Psoas muscle (tissue), 8 donors: Measurements from ENCODE around the gene NAA16. TPM values are rescaled to one million over a fixed set of nuclear protein-coding genes. Genes with fewer than 3 reads are reported as not detected.
A peak's percentile ranks its signal among the peaks of the same experiment; 100 is the strongest.

Experiments
- ATAC-seq, 4 donors: fragments of 200-7000 bp; cut with Tn5 transposase; one replicate each; pipeline ENCODE4 v1.9.1; 2020; ENCODE audit warnings: moderate library complexity in 3 of 4, mild to moderate bottlenecking in 2 of 4
- DNase-seq, 2 donors: peaks; one replicate each; pipeline ENCODE4 v3.0.0-alpha.2; 2020
- H3K27ac ChIP-seq: fragments of 200-600 bp; one replicate; pipeline ENCODE4 v1.8.0; 2022
- H3K27me3 ChIP-seq, 3 donors: fragments of 200-600 bp in 1 of 3; one replicate each; pipeline versions ENCODE4 v1.6.1 to v1.8.0; 2013 to 2022; ENCODE audit warnings: low read length in 2 of 3, mild to moderate bottlenecking in 2 of 3, moderate library complexity in 1 of 3; ENCODE audit not compliant: insufficient read depth in 3 of 3
- H3K36me3 ChIP-seq, 2 donors: fragments of 200-600 bp in 1 of 2; one replicate each; pipeline versions ENCODE4 v1.6.1 to v1.8.0; 2013 to 2022; ENCODE audit warnings: low read depth in 1 of 2, mild to moderate bottlenecking in 1 of 2, moderate library complexity in 1 of 2; ENCODE audit not compliant: insufficient read depth in 1 of 2
- H3K4me1 ChIP-seq: fragments of 200-600 bp; one replicate; pipeline ENCODE4 v1.8.0; 2022
- H3K4me3 ChIP-seq: fragments of 200-600 bp; one replicate; pipeline ENCODE4 v1.8.0; 2022; ENCODE audit warnings: mild to moderate bottlenecking
- H3K9me3 ChIP-seq: fragments of 200-600 bp; one replicate; pipeline ENCODE4 v1.8.0; 2022
- CTCF ChIP-seq: fragments of 200-600 bp; IDR thresholded peaks from one replicate; pipeline ENCODE4 v1.8.0; 2022; ENCODE audit warnings: antibody characterized with exemption
- WGBS, 3 donors: extraction: QIAGEN DNeasy Blood & Tissue Kit; methylation state at CpG; one replicate each; pipeline versions ENCODE4 v1.1.6 to v1.1.7; 2013; 5-methylcytosine and 5-hydroxymethylcytosine counted together
- intact Hi-C, 2 donors: fragments of 100-400 bp; cut with DNase I; formaldehyde crosslinking; loops; one replicate each; pipeline versions ENCODE4 v1.11.0 to v1.14.2; 2022
- polyA plus RNA-seq, 3 donors: library from polyadenylated mRNA; stranded (reverse); fragments of 200-250 nt; gene quantifications; one replicate each; pipeline ENCODE4 v1.2.3, GENCODE V29; 2013
- total RNA-seq, 4 donors: library from RNA; stranded (reverse); fragmentation: NEBNext Ultra II Directional in 2 of 4; extraction: Animal tissue kit (Norgen Biotek cat#: 25700) in 2 of 4; gene quantifications; one replicate each; pipeline versions ENCODE4 v1.2.1 to v1.2.4, GENCODE V29; 2021 to 2023
- donor health status: healthy with polysubstance abuse.
- donor health status: DM: no; HTN: no; CAD: no; lungs with moderate emphysema.
- donor health status: Bipolar disorder and iron deficiency.
- donor health status: healthy.
- donor health status: DM: yes; HTN: yes; CAD: no.
- donor health status: DM: no; HTN: no; CAD: no.
- donor health status: DM: no; HTN: no; CAD: no.
- donor health status: DM: yes; HTN: yes; CAD: no.

Gene NAA16
- total and polyA plus RNA-seq, 7 donors, result 3.5 to 22.3 (median 8.1) TPM

DNA sequence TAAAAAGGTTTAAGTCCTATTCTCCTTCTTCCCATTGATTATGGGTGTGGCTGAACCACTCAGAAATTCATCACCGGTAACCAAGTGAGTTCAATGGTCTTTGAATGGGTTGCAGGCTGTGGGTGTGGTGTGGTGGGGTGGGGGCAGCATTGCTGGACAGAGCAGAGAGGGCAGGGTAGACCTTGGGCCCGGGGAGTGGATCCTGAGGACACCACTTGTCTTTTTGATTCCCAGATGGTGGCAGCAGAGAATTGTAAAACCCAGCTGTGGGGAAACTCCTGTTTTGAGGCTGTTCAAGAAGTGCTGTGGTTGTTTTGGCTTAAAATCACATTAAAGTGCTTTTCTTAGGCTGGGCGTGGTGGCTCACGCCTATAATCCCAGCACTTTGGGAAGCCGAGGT, 100.5 kb downstream of the NAA16 start:
- DNase-seq (no peak), ATAC-seq (no peak)
- Histone ChIP-seq H3K36me3 (no peaks in the 10 kb centered on the region), H3K27me3 (no peaks in the 10 kb centered on the region), H3K4me3 (no peak overlapping the region), H3K9me3 (no peaks in the 10 kb centered on the region), H3K4me1 (no peaks in the 10 kb centered on the region), H3K27ac (no peak overlapping the region)
- peak; percentile 9 for TF ChIP-seq CTCF
- WGBS, 3 donors, result 43 to 47% (median 44%) methylated on average over 5 of the region's 5 CpGs
- intact Hi-C loops, result no loop called here

GRCh38 chr13:41413872-41414271, 102.8 kb downstream of the NAA16 start:
- 79 to 82% (median 81%) methylated on average over 5 of the region's 5 CpGs for WGBS, 3 donors
- Histone ChIP-seq H3K27ac (no peak overlapping the region), H3K4me3 (no peak overlapping the region), H3K4me1 (no peaks in the 10 kb centered on the region), H3K27me3 (no peaks in the 10 kb centered on the region), H3K9me3 (no peaks in the 10 kb centered on the region), H3K36me3 (no peaks in the 10 kb centered on the region)
- no peak for TF ChIP-seq CTCF
- no peak for ATAC-seq
- DNase-seq, result no peak
- intact Hi-C loops, result no loop called here

GRCh38 chr13:41416276-41416675, 105.2 kb downstream of the NAA16 start:
- 33 to 63% (median 52%) methylated on average over 3 of the region's 3 CpGs for WGBS, 3 donors
- no peak overlapping the region for H3K4me3 ChIP-seq
- no peaks in the 10 kb centered on the region for H3K27me3 ChIP-seq
- H3K27ac ChIP-seq, result no peak overlapping the region
- H3K9me3 ChIP-seq, result no peaks in the 10 kb centered on the region
- H3K36me3 ChIP-seq, result no peaks in the 10 kb centered on the region
- DNase-seq, result no peak
- H3K4me1 ChIP-seq, result no peaks in the 10 kb centered on the region
- intact Hi-C loops, result no loop called here
- ATAC-seq, result no peak
- TF ChIP-seq CTCF, result no peak

- ATAC-seq (no peak), DNase-seq (no peak)
- no peaks in the 10 kb centered on the region for H3K36me3 ChIP-seq
- no peak for TF ChIP-seq CTCF
- H3K4me1 ChIP-seq, result no peaks in the 10 kb centered on the region
- 26 to 44% (median 28%) methylated on average over 5 of the region's 5 CpGs for WGBS, 3 donors
- intact Hi-C loops, result no loop called here
- no peak overlapping the region for H3K4me3 ChIP-seq
- H3K27me3 ChIP-seq, result no peaks in the 10 kb centered on the region
- H3K9me3 ChIP-seq, result no peaks in the 10 kb centered on the region
- no peak overlapping the region for H3K27ac ChIP-seq
Observed at GRCh38 chr13:41418027-41418426, 107.0 kb downstream of the NAA16 start.

DNA sequence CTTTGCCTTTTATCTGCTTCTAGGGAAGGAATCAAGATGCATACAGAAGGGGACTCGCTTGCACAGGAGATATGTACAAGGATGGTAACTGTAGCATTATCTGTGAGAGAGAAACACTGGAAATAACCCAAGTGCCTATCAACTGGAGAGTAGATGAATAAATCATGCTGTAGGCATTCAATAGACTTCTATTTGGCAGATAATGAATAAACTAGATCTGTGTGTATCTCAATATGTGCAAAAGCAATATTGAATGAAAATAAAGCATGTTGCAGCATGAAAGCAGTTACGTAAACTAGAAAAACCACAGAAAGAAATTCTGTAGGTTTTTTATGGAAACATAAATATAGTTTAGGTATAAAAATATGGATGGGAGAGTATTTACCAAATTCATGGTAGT, 107.7 kb downstream of the NAA16 start:
- intact Hi-C loops, result no loop called here
- 97 to 100% (median 99%) methylated on average over 2 of the region's 2 CpGs for WGBS, 3 donors
- H3K36me3 ChIP-seq, result no peaks in the 10 kb centered on the region

More for the DNA sequence above, 107.7 kb downstream of the NAA16 start:
- Histone ChIP-seq H3K4me1 (no peaks in the 10 kb centered on the region), H3K27ac (no peak overlapping the region), H3K27me3 (no peaks in the 10 kb centered on the region), H3K9me3 (no peaks in the 10 kb centered on the region), H3K4me3 (no peak overlapping the region)
- ATAC-seq, result no peak
- TF ChIP-seq CTCF, result no peak
- no peak for DNase-seq
